Amniotic epithelial cell (primary cell): ENCODE measurements around the gene KIF14.
"Not testable (repeated sequence)": the region's sequence is repeated elsewhere in the genome, so short reads cannot be mapped to it uniquely, and the experiment has no call there.

Experiments
- DNase-seq: peaks from one replicate; pipeline ENCODE4 v3.0.0-alpha.2; 2010; ENCODE audit warnings: low read depth

KIF14 gene

DNA sequence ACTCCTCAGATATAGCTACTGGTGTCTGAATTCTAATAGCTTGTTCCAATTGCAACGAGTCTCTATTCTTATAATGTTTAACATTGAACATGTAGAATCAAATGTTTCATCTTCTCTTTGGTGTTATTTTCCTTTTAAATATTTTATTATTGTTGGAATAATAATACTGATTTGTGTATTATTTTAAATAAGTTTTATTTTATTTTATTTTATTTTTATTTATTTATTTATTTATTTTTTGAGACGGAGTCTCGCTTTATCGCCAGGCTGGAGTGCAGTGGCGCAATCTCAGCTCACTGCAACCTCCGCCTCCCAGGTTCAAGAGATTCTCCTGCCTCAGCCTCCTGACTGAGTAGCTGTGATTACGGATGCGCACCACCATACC is 10.0 kb upstream of the KIF14 start:
- DNase-seq, result not testable (repeated sequence)

DNA sequence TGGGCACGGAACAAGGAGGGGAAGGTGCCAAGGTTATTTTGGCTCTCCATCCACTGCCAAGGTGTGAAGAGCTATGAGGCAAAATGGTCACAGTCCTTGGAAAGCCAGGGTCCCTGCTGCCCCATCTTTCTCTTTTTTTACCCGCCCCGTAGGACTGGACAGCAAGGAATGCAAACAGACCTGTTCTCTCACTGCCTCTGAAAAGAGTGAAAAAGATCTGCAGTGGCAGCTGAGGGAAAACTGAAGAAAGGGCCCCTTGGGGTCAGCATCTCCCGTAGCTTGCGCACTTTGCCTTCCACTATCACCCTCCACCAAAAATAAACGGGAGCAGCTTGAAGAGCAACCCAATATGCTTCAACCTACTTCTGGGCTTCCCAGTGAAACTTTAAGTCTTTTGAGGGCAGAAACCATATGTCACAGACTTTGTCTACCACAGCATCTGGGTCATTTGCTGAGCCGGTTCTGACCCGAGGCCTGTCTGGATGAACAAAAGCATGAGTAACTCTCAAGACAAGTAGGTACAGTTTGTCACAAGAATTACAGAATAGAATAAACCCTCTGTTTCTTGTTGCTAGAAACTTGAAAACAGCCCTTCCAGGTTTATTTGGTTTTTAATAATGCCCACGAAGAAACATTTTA is 9.4 kb upstream of the KIF14 start:
- no peak for DNase-seq

DNA sequence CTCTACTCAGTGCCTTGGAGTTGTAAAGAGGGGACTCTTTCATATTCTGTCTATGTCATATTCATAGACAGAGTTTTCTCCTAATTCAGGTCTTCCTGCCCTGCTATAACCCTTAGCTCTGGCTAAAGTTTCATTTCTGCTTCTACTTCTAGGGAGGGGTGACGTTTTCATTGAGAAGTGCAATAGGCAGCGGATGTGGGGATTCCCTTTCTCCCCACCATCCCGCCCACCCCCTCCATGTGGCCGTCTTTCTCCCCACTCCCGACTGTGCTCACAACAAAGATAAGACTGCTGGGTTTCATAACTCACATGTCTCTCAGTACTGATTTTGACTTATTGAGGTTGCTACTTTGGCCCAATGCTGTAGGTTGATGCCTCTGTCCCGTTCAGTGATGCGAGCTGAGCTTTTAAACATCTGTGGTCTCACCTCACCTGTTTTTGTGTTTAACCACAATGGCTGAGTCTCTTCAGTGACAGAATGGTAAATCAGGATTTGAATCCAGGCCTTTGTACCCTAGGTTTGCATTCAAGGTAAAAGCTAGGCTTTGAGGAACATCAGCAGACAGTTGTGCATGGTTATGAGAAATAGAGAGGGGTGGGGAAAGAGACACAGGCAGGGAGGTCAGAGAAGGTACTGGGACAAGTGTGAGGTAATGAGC is 7.8 kb upstream of the KIF14 start:
- DNase-seq, result peak; percentile 12

DNA sequence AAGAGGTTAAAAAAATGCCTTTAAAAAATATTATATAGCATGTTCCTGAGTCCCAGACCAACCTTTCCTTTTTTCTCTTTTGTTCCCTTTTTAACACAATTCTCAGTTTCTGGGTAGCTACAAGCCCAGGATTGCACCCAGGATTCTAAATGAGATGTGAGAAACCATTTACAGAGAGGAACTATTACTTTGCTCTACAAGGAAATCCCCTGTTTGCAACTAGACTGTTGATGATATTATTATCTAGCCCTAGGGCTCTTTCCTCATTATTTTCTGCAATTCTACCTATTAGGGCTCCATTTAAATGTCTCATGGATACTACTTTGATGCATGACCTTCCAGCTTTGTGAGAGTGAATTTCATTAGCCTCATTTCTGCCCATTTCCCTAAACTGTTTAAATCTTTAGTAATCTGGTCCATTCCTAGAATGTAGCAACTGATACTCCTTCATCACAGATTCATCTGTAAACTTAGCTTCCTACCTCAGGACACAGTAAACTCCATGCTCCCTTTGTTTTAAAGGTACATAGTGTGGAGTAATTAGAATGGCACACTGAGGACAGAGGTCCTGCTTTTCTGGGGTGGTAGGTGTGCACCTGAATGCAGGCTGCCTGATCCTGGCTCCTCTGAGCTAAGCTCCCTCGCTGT is 7.1 kb upstream of the KIF14 start:
- no peak for DNase-seq

DNA sequence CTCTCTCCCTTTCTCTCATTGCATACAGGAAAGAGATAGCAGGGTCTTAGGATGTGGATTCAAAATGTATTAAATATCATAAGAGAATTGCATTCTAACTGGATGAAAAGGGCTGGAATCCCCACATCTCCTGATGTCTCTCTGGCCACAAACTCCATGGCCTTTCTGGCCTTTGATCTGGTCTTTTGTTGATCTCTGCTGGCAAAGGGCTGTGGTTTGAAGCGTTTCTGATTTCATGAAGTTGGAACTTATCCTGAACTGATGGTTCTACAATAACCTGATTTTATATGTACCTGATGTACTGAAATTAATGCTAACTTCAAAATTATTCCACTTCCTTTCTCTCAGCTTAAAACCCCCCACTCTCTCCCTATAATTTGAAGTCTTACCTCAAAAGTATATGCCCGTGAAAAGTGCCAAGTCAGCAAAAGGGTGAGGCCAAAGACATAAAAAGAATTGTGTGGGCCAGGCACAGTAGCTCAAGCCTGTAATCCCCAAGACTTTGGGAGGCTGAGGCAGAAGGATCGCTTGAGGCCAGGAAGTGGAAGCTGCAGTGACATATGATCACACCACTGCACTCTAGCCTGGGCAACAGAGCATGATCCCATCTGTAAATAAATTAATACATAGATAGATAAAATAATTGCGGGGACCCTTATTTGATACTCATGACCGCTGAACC is 6.4 kb upstream of the KIF14 start:
- no peak for DNase-seq

DNA sequence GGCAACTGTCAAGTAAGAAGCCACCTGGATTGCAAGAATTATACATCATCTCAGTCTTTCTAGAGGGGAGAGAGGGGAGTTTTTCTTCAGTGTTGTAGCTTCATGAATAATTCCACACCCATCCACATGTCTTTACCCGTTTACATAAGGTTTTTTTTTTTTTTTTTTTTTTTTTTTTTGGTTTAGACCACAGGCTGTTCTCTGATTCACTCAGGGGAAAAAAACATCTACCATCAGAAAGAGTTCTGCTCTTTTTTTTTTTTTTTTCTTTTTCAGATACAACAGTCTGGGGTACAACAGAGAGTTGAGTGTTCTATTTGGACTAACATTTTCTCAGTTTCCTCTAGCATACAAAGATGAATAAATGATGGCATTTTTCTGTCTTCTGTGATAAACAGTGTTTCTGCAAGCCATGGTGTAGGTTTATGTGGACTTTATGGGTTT is 4.9 kb upstream of the KIF14 start:
- peak; percentile 59 for DNase-seq

DNA sequence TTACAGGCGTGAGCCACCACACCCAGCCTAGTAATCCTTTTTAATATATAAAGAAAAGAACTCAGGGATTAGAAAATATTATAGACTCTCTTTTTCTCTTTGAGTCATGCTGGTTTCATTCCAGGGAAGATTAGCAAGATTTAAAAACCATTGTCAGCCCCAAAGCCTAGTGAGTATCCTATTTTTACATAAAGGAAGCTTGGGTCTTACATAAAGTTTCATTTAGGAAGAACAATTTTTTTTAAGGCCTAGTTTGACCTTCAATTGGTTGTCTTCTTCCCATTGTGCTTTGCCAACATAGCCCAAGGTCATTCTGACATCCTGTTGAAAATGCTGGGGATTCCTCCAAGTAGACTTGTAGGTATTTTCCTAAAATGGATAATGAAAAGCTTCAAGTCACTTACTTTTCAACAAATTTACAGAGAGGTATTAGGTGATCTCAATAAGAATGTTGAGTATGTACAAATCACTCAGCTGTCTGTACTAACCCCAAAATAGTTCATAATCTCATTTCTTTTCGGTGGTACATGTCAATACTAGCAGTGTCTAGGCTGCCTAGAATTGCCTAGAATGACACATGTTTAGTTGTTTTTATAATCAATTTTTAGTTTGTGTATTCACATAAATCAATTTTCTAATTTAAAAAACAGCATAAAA is 4.3 kb upstream of the KIF14 start:
- no peak for DNase-seq

DNA sequence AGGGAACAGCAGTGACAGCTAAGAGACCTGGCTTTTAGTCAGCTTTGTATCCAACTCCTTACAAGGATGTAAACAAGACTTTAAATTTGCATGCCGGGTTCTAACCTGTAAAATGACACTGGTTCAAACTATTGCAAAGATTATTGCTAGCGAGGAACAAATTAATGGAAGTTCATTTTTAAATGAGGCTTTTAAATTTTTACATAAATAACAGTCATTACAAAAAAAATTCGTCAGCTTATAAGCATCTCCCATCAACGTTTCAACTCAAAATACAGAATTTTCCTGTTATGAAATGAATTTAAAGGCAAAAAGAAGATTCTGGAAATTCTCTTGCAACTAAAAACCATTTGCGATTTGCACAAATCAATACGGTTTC is 668 bp downstream of the KIF14 start:
- no peak for DNase-seq

DNA sequence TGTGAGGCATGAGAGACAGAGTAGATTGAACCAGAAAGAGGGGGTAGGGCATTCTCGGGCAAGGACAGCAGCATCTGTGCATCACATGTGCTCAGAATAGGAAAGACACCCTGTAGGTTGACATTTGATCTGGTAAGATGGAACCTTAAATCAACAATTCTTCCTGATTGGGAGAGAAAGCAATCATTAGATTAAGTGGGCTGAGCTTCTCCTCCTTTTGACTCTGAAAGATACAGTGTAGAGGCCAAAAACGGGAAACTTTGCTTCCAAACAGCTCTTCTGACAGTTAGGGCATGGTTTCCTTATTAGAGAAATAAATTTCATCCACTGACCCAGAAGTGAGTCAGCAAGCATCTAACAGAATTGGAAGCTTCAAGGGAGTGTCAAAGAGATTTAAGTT is 9.7 kb downstream of the KIF14 start:
- no peak for DNase-seq

DNA sequence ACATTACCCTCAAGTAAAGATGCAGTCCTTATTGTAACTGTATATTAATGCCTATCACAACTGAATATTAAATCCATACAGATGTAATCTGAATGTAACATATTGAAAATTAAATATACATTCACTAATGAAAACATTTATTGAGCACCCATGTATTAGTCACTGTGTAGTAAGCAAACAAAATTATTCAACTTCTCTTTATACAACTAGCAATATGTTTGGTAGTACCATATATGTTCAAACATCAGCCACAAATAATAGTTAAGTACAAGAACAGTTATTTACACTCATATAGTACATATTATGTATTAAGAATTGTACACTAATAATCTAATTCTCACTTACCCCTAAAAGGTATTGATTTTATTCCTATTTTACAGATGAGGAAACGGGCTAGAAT is 17.9 kb downstream of the KIF14 start:
- no peak for DNase-seq

DNA sequence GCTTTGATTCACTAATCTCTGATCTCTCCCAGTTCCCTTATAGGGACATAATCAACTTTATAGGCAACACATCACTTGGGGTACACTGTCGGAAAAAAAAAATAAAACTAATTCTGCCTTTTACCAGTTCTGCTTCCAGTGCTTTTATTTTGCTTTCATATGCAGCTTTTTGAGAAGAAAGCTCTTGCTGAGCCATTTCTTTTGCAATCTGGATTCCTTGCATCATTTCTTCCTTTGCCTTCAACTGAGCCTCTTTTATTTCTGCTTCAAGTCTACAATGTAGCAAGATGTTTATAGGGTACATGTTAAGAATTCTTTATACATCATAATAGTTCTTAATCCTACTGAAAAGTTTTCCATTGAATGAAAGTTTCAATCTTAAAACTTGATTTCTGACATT is 30.6 kb downstream of the KIF14 start:
- DNase-seq, result peak; percentile 27

DNA sequence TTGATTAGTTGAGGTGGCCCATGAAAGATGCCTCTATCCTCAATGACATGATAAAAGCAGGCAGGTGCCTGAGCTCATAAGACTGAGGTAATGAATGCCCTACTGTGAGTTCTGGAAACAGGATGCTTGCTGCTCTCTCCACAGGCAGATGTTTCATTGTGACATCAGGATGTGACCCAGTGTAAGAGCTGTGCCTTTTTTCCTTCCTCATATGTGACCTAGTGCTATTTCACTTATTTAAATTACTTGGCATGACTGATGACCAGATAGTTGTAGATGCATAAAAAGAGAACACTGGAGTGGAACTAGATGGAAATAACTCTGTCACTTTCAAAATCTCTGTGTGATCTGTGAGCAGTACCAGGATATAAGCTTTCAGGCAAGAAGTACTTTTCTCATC is 31.9 kb downstream of the KIF14 start:
- DNase-seq, result no peak

DNA sequence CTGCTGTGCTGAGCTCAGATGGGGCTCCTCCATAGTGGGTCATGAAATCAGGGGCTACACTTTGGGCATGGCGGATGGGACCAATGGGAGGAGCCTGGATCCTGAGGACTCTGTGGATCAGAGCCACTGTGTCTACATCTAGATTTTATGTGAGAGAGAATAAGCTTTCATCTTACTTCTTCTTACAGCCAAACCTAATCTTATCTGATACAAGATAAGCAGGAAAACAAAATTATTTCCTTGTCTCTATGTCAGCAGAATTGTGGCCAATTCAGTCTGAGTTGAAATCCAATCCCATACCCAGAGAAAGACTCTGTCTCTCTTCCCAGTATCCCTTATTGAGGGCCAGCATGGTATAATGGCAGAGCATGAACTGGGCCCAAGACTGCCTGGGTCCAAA is 56.2 kb downstream of the KIF14 start:
- no peak for DNase-seq

DNA sequence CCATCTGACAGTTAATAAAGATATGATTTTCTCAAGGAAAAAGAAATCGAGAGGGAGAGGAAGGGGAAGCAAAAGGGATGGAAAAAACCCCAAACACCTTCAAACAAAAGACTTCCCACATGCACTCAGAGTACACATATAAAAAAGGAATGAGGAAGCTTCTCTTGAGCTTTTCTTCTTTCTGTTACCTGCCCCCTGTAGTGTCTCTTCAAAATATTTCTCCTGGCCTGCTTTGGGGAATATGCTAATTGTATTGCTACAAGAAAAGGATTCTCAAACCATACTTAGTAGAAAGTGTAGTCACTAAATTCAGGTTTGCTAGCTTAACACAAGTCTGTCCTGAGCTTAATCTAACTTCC is 58.7 kb downstream of the KIF14 start:
- no peak for DNase-seq

DNA sequence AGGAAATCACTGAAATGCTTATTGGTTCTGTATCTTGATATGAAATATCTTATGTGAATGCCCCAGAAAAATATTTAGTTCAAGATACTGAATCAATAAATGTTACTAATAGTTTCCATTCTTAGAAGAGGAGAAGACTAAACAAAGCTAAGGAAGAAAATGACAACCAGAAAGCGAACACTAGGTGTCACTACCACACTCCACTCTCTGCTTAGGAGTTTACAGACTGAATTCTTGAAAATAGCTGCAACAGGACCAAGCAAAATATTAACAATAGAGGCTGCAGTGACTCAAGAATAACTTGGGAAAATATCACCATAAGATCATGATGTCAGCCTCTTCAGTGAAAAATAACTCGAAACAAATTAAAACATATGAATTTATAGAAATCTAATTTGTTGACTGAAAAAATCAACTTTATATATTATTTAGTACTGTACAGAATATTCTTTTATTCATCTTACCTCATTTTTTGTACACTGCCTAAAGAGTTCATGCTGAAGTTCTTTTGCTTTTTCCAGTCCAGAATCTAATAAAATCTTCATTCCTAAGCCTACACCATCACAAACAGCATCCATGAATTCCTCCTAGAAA is 61.6 kb downstream of the KIF14 start:
- DNase-seq, result peak; percentile 65

DNA sequence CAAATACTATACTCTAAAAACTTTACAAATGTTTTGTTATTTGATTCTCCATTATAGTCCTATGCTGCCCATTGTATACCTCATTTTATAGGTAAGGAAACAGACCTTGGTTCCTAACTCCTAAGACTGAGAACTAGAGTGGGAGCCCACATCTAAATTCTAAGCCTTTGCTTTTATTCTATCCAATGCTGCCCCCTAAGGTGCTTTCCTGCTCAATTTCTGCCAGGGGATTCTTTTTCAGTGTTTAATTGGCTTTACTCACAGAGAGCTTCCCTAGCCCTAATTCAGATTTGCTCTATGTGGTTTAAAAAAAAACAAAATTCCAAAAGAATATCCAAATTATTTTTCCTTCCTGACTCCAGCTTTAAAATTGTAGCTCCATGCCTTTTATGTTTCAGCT is 64.5 kb downstream of the KIF14 start:
- DNase-seq, result no peak

DNA sequence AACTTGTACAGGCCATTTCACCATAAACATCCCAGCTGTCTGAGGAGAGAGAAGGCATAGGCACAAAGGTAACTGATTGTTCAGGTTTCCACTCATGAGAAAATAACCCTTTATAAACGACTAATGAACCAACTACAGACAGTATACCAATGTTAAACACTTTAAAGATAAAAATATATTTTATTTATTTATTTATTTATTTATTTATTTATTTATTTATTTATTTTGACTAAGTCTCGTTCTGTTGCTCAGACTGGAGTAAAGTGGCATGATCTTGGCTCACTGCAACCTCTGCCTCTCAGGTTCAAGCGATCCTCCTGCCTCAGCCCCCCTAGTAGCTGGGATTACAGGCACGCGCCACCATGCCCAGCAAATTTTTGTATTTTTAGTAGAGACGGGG is 67.8 kb downstream of the KIF14 start:
- not testable (repeated sequence) for DNase-seq

DNA sequence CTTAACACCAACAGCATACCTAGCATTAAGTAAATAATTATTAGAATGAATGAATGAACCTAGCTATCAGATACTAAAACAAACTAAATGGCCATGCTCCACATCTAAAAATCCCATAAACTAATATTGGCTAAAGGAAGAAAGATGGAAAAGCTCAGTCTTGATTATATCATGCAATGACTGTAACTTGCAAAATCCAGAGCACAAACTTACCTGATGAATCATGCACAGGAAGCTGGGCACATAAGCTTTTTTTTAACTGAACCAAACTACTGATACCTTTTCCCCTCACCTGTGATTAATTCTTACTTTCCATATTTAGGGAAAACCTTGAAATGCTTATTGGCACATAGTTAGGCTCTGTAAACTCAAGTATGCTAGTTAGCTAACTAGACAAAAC is 70.2 kb downstream of the KIF14 start:
- DNase-seq, result peak; percentile 42

DNA sequence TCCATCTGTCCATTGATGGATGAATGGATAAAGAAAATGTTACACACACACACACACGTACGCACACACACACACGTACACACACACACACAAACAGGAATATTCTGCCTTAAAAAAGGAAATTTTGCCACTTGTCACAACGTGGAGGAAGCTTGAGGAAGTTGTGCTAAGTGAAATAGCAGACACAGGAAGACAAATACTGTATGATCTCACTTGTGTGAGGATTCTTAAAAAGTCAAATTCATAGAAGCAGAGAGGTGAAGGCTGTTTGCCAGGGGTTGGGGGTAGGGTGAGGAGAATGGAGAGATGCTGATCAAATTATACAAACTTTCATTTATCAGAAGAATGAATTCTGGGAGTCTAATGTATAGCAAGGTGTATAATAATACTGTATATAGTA is 73.2 kb downstream of the KIF14 start:
- DNase-seq, result no peak

DNA sequence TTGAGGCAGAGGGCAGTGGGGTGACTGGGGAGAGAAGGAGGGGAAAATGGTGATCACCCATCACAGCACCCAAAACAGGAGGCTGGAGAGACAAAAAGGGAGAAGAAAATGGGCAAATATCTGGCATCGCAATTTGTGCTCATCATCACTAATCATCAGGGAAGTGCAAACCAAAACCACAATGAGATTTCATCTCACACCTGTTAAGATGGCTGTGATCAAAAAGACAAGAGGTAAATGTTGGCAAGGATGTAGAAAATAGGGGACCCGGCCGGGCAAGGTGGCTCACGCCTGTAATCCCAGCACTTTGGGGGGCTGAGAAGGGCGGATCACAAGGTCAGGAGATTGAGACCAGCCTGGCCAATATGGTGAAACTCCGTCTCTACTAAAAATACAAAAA is 74.0 kb downstream of the KIF14 start:
- DNase-seq, result no peak

DNA sequence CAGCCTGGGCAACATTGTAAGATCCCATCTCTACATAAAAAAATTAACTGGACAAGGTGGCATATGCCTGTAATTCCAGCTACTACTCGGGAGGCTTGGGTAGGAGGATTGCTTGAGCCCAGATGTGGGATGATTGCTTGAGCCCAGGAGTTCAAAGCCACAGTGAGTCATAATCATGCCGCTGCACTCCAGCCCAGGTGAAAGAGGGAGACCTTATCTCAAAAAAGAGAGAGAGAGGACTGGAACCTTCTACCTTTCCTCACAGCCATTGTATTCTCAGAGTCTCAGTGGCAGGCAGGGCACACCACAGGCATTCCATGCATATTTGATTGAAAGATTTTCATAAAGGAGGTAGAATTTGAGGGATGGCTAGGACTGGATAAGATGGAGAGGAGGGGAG is 78.4 kb downstream of the KIF14 start:
- DNase-seq, result no peak

DNA sequence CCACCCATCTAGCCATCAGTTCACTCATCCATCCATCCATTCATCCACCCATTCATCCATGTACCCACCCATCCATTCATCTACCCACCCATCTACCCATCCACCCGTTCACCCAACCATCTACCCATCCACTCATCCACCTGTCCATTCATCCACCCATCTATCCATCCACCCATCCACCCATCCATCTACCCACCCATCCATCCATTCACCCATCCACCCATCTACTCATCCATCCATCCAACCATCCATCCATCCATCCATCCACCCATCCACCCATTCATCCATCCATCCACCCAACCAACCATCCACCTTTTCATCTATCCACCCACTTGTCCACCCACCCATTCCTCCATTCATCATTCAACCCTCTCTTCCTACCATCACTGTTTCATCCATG is 80.3 kb downstream of the KIF14 start:
- no peak for DNase-seq
